GM19351 (cell line): Measurements from ENCODE around the gene LINGO4.

ENCODE experiments used
- ATAC-seq: cut with Tn5 transposase; IDR thresholded peaks from one replicate; pipeline ENCODE4 v1.9.1; 2021; ENCODE audit warnings: mild to moderate bottlenecking, moderate library complexity; ENCODE audit not compliant: unreplicated experiment

The LINGO4 gene

GRCh38 chr1:151834239-151834638 lies 29.0 kb upstream of the LINGO4 start:
- ATAC-seq: no peak

- no peak for ATAC-seq
Measured at GRCh38 chr1:151833172-151833900, 28.1 kb upstream of the LINGO4 start.

- ATAC-seq: no peak
Measured at GRCh38 chr1:151832318-151832980, 27.2 kb upstream of the LINGO4 start.

GRCh38 chr1:151831605-151832004 lies 26.4 kb upstream of the LINGO4 start, which contains the start of gene RORC:
TSS of gene RORC (minus strand) at chr1:151831802. CDS start at chr1:151831764, 38 bp downstream.
- no peak for ATAC-seq

- no peak for ATAC-seq
Measured at GRCh38 chr1:151831256-151831591, 26.0 kb upstream of the LINGO4 start.

GRCh38 chr1:151830055-151830454 lies 24.8 kb upstream of the LINGO4 start:
- ATAC-seq: no peak

- no peak for ATAC-seq
Measured at GRCh38 chr1:151829352-151830046, 24.3 kb upstream of the LINGO4 start.

- ATAC-seq: no peak
Measured at GRCh38 chr1:151828921-151829320, 23.7 kb upstream of the LINGO4 start.

- no peak for ATAC-seq
Measured at GRCh38 chr1:151827853-151828252, 22.6 kb upstream of the LINGO4 start.

GRCh38 chr1:151825751-151826660 lies 20.8 kb upstream of the LINGO4 start:
- no peak for ATAC-seq

GRCh38 chr1:151825204-151825603 lies 20.0 kb upstream of the LINGO4 start:
- no peak for ATAC-seq

- ATAC-seq: no peak
Measured at GRCh38 chr1:151823175-151823574, 18.0 kb upstream of the LINGO4 start.

- no peak for ATAC-seq
Measured at GRCh38 chr1:151822404-151822803, 17.2 kb upstream of the LINGO4 start.

- ATAC-seq: no peak
Measured at GRCh38 chr1:151820940-151821339, 15.7 kb upstream of the LINGO4 start.

- no peak for ATAC-seq
Measured at GRCh38 chr1:151819976-151820623, 14.9 kb upstream of the LINGO4 start.

- no peak for ATAC-seq
Measured at GRCh38 chr1:151819227-151819835, 14.1 kb upstream of the LINGO4 start.

GRCh38 chr1:151817353-151817730 lies 12.1 kb upstream of the LINGO4 start:
- ATAC-seq: no peak

- no peak for ATAC-seq
Measured at GRCh38 chr1:151816548-151817352, 11.5 kb upstream of the LINGO4 start.

- ATAC-seq: no peak
Measured at GRCh38 chr1:151815716-151816327, 10.6 kb upstream of the LINGO4 start.
